H54 (cell line): ENCODE results near the gene PHOX2A.

Experiments
- DNase-seq: peaks from one replicate; pipeline ENCODE4 v3.0.0; 2011; ENCODE audit warnings: low spot score, mixed read lengths; ENCODE audit not compliant: insufficient read length
- FAIRE-seq: peaks from 3 replicates; lab custom pipeline; 2011; peaks lifted over from hg19 to GRCh38; lab: Jason Lieb, UNC
- POLR2A ChIP-seq: IDR thresholded peaks from 2 replicates; pipeline ENCODE4 v1.6.1; 2011; ENCODE audit warnings: low read depth, mild to moderate bottlenecking, low read length

Gene PHOX2A

GRCh38 chr11:72241291-72241781, 2.6 kb downstream of the PHOX2A start:
- DNase-seq (no peak), FAIRE-seq (no peak)

DNA sequence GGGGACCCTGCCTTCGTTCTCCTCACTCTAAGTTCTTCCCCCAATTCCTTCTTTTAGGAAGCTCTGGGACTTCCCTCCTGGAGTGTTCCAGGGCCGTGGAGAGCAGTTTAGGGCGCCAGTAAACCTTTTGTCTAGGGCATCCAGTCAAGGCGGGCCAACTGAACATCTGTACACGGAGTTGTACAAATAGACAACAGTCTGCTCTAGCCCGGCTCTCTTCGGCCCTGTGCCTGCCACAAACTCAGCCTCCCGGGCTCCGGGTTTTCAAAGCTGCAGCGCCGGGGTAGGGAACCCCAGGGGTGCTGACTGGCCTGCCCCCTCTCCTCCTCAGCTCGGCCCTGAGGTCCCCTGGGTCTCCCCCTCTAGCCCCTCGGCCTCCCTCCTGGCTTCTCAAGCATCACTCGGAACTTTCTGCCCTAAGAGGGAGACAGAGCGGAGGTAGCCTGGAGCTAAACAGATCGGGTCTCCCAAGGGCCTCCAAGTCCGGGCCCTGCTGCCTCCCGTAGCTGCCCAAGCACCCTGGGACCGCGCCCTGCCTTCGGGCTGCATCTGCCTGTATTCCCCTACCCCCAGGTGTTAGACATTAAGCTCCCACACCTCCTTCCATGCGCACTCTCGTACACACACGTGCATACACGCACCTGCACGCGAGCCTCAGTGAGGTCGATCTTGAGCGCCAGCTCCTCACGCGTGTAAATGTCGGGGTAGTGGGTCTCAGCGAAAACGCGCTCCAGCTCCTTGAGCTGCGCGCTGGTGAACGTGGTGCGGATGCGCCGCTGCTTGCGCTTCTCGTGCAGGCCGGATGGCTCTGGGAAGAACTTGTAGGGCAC, 3.3 kb downstream of the PHOX2A start:
- no peak for DNase-seq
- no peak for TF ChIP-seq POLR2A
- FAIRE-seq: no peak

More at GRCh38 chr11:72241291-72241781, 2.6 kb downstream of the PHOX2A start:
- no peak for TF ChIP-seq POLR2A

DNA sequence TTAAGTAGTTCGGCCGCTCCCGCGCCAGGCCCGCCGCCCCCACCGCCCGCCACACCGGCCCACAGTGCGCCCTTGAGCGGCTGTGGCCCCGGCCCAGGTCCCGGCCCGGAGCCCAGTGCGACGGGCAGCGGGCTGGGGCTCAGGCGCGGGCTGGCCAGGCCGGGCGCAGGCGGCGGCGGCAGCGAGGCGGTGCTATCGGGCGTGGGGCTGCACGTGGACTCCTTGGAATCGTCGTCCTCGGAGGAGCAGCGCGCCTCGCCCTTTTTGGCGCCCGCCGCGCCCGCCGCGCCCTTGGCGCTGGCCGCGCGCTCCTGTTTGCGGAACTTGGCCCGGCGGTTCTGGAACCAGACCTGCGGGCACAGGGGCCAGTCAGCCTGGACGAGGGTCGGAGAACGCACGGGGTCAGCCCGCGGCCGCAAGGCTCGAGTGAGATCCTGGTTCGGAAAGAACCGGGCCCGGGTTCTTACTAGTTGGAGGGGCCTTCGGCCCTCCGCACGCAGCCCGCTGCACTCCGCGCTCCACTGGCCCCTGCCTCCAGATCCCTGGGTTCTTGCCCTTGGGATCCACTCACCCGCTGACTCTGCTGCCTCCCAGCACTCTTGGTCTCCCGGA, 4.0 kb downstream of the PHOX2A start:
- TF ChIP-seq POLR2A: no peak
- DNase-seq (no peak), FAIRE-seq (no peak)

- no peak for TF ChIP-seq POLR2A
- DNase-seq (no peak), FAIRE-seq (no peak)
Measured at GRCh38 chr11:72239313-72239848, 4.6 kb downstream of the PHOX2A start.

- no peak for TF ChIP-seq POLR2A
- DNase-seq (no peak), FAIRE-seq (no peak)
Measured at GRCh38 chr11:72238492-72239312, 5.3 kb downstream of the PHOX2A start.

DNA sequence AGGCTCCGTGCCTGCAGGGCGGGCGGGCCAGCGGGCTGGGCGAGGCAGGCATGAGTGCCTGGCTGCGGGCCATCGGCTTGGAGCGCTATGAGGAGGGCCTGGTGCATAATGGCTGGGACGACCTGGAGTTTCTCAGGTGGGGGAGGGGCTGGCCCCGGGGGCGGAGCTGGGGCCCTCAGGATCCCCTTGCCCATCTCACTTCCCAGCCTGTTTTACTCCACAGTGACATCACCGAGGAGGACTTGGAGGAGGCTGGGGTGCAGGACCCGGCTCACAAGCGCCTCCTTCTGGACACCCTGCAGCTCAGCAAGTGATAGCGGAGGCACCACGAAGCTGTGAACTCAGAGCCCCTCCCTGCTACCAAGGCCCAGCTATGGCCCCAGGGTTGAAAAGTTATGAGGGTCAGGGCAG, 5.9 kb downstream of the PHOX2A start:
- TF ChIP-seq POLR2A: no peak
- FAIRE-seq: no peak
- peak; percentile 95 for DNase-seq

DNA sequence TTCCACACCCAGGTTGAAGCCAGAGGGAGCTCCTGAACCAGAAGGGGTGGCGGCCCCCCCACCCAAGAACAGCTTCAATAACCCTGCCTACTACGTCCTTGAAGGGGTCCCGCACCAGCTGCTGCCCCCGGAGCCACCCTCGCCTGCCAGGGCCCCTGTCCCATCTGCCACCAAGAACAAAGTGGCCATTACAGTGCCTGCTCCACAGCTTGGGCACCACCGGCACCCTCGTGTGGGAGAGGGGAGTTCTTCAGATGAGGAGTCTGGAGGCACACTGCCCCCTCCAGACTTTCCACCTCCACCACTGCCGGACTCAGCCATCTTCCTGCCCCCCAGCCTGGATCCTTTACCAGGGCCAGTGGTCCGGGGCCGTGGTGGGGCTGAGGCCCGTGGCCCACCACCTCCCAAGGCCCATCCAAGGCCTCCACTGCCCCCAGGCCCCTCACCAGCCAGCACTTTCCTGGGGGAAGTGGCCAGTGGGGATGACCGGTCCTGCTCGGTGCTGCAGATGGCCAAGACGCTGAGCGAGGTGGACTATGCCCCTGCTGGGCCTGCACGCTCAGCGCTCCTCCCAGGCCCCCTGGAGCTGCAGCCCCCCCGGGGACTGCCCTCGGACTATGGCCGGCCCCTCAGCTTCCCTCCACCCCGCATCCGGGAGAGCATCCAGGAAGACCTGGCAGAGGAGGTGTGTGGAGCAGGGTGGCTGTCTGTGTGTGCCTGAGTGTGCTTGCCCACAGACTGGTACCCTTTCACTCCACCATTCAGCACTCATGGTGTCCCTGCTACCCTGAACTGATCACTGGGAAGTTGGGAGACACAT, 6.7 kb downstream of the PHOX2A start:
- FAIRE-seq (no peak), DNase-seq (no peak)
- no peak for TF ChIP-seq POLR2A

GRCh38 chr11:72236774-72237111, 7.2 kb downstream of the PHOX2A start:
- no peak for FAIRE-seq
- no peak for TF ChIP-seq POLR2A
- no peak for DNase-seq

DNA sequence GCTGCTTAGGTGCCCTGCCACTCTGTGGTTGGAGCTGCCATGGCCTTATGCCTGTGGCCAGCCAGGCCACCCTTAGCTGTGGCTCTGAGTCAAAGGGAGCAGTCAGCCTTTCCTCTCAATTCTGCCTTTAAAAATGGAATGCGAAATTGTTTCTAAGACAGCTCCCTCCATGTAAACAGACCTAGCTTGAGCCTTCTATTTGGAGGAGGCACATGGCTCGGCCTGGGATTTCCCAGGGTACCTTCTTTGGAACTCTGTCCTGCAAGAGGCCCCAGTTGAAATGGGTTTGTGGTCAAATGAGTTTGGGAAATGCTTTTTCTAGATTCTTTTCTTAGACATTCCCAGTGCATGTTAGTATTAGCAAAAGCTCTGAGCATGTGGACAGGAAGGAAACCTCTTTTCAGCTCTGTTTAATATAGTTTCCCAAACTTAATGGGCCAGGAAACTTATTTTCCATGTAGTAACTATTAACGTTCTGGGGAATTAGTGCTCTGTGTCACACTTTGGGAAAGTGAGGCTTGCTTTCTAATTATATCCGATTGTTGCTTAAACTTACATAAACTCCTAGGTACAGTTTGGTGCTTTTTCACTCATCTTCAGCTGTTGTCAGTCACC, 7.8 kb downstream of the PHOX2A start:
- no peak for DNase-seq
- no peak for FAIRE-seq
- no peak for TF ChIP-seq POLR2A

- DNase-seq: no peak
- FAIRE-seq: no peak
- no peak for TF ChIP-seq POLR2A
Measured at GRCh38 chr11:72235351-72236057, 8.5 kb downstream of the PHOX2A start.

DNA sequence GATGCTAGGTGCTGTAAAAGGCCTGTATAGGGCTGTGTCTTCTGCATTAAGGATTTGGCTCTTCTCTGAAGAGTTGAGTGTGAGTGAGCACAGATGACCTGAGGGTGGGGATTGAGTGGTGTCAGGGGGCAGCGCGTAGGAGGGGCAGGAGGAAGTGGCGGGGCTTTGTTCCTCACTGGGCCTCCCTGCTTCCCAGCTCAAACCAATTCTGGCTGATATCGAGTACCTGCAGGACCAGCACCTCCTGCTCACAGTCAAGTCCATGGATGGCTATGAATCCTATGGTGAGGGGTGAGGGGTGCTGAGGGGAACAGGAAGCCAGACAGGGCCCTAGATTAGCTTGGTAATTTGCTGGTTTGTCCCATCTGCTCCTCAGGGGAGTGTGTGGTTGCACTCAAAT, 9.1 kb downstream of the PHOX2A start:
- no peak for TF ChIP-seq POLR2A
- FAIRE-seq: no peak
- no peak for DNase-seq

DNA sequence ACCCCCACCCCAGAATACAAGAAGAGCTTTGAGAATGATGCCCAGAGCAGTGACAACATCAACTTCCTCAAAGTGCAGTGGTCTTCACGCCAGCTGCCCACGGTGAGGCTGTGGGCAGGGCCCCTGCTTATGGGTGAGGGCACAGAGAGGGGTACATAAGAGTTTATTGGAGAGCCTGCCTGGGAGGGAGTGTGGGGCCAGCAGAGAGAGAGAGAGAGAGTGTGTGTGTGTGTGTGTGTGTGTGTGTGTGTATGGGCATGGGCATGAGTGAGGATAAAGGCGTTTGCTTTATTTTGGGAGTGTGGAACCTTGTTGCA, 9.5 kb downstream of the PHOX2A start:
- FAIRE-seq (no peak), DNase-seq (no peak)
- no peak for TF ChIP-seq POLR2A
